K562 (cell line): Measurements from ENCODE around the gene EXT2.

ENCODE experiments used
- CHD2 ChIP-seq: IDR thresholded peaks from 2 replicates; pipeline ENCODE4 v1.6.1; 2011; ENCODE audit warnings: low read depth, low read length
- ELF1 ChIP-seq: fragments of 200-800 bp; sonication (Bioruptor generic); IDR thresholded peaks from 2 replicates; pipeline ENCODE4 v1.6.1; 2016; ENCODE audit warnings: missing genetic modification characterization, missing compliant biosample characterization
- FOXM1 ChIP-seq, 2 experiments: fragments of 450-650 bp in 1 of 2; sonication (generic) in 1 of 2; formaldehyde crosslinking in 1 of 2; IDR thresholded peaks; 2 replicates each; pipeline versions ENCODE4 v1.6.1 to v1.9.0; 2017 to 2022; ENCODE audit warnings: low read depth in 2 of 2, mild to moderate bottlenecking in 2 of 2, missing genetic modification reagents in 1 of 2, moderate library complexity in 1 of 2
- NFXL1 ChIP-seq: fragments of 450-650 bp; formaldehyde crosslinking; IDR thresholded peaks from 2 replicates; pipeline ENCODE4 v1.4.0; 2021; ENCODE audit warnings: mild to moderate bottlenecking
- SREBF2 ChIP-seq: sonication (generic); formaldehyde crosslinking; IDR thresholded peaks from 2 replicates; pipeline ENCODE4 v1.4.0; 2020; ENCODE audit warnings: mild to moderate bottlenecking, missing genetic modification reagents
- TRIM28 ChIP-seq: fragments of 450-650 bp; IDR thresholded peaks from 2 replicates; pipeline ENCODE4 v1.6.1; 2017
- ZNF444 ChIP-seq: fragments of 250-450 bp; sonication (Bioruptor Pico); IDR thresholded peaks from 2 replicates; pipeline ENCODE4 v1.4.0; 2020; ENCODE audit warnings: mild to moderate bottlenecking, moderate library complexity
- TF ChIP-seq, protein P1 (sequence below): fragments of 250-450 bp; sonication (Bioruptor Pico); IDR thresholded peaks from 2 replicates; pipeline ENCODE4 v1.5.0; 2021; ENCODE audit warnings: mild to moderate bottlenecking, borderline replicate concordance
- TF ChIP-seq, protein P2 (sequence below), 3 experiments: IDR thresholded peaks in 2 of 3; conservative IDR thresholded peaks in 1 of 3; 2 replicates each; pipeline ENCODE4 v1.5.1; 2011 to 2012; ENCODE audit warnings: low read length in 3 of 3, mild to moderate bottlenecking in 3 of 3, control low read depth in 2 of 3, improper control_type of control experiment in 1 of 3, inconsistent platforms in 1 of 3, low read depth in 1 of 3, mixed read lengths in 1 of 3, moderate library complexity in 1 of 3; ENCODE audit not compliant: insufficient read depth in 2 of 3

DNA sequence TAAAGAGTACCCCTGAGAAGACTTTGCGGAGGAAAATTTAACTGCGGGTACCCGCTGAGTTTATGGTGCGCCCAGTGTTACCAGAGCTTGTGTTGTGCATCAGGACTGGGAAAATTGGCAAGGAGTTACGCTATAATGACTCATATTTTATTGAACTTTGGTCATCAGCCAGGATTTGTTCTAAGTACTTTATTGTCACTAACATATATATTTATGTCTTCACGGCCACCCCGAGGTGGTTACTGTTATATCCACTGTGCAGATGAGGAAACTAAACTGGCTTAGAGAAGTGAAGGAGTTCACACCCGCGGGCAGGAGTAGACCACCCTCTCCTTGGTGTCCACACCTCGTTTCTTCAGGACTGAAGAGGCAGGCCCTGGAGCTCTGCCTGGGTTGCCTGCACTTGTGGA lies 28.7 kb upstream of the EXT2 start:
- TF ChIP-seq NFXL1 (CRISPR knock-in tag) (no peak), ZNF444 (CRISPR knock-in tag) (no peak), FOXM1 (IDR thresholded peaks at IDR 0.05; ENCODE audit: low read depth) (no peak), FOXM1 (CRISPR knock-in tag; IDR thresholded peaks at IDR 0.05; ENCODE audit: low read depth) (no peak), TRIM28 (no peak), SREBF2 (CRISPR knock-in tag) (no peak), CHD2 (no peak), ELF1 (tag) (no peak)
- TF ChIP-seq, protein P1, sequence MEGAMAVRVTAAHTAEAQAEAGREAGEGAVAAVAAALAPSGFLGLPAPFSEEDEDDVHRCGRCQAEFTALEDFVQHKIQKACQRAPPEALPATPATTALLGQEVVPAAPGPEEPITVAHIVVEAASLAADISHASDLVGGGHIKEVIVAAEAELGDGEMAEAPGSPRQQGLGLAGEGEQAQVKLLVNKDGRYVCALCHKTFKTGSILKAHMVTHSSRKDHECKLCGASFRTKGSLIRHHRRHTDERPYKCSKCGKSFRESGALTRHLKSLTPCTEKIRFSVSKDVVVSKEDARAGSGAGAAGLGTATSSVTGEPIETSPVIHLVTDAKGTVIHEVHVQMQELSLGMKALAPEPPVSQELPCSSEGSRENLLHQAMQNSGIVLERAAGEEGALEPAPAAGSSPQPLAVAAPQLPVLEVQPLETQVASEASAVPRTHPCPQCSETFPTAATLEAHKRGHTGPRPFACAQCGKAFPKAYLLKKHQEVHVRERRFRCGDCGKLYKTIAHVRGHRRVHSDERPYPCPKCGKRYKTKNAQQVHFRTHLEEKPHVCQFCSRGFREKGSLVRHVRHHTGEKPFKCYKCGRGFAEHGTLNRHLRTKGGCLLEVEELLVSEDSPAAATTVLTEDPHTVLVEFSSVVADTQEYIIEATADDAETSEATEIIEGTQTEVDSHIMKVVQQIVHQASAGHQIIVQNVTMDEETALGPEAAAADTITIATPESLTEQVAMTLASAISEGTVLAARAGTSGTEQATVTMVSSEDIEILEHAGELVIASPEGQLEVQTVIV (CRISPR knock-in tag): no peak
- TF ChIP-seq, protein P2, sequence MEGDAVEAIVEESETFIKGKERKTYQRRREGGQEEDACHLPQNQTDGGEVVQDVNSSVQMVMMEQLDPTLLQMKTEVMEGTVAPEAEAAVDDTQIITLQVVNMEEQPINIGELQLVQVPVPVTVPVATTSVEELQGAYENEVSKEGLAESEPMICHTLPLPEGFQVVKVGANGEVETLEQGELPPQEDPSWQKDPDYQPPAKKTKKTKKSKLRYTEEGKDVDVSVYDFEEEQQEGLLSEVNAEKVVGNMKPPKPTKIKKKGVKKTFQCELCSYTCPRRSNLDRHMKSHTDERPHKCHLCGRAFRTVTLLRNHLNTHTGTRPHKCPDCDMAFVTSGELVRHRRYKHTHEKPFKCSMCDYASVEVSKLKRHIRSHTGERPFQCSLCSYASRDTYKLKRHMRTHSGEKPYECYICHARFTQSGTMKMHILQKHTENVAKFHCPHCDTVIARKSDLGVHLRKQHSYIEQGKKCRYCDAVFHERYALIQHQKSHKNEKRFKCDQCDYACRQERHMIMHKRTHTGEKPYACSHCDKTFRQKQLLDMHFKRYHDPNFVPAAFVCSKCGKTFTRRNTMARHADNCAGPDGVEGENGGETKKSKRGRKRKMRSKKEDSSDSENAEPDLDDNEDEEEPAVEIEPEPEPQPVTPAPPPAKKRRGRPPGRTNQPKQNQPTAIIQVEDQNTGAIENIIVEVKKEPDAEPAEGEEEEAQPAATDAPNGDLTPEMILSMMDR (IDR thresholded peaks at IDR 0.05 in 2 of 3, conservative IDR thresholded peaks at IDR 0.05 in 1 of 3; ENCODE audit: insufficient read depth in 2 of 3, low read depth in 1 of 3, low read length in 3 of 3): no peak
